ENCODE data around the gene VPS41.

The VPS41 gene

DNA sequence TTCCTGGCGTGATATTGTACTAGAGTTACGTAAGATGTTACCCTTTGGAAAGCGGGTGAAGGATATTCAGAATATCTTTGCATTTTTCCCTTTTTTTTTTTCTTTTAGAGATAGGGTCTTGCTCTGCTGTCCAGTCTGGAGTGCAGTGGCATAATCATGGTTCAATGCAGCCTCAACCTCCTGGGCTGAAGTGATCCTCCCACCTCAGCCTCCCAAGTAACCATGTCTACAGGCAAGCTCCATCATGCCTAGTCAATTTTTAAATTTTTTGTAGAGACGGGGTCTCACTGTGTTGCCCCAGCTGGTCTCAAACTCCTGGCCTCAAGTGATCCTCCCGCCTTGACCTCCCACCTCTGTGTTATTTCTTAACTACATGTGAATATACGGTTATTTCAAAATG, 18.4 kb downstream of the VPS41 start:
- Histone ChIP-seq H3K4me3 (no peak overlapping the region; a peak in 1 of 20 replicates), H3K4me1 (no peaks in the 10 kb centered on the region), H4K20me1 (peaks cover 0 to 61% (median 0%) of the 10 kb centered on the region in 11 experiments; a peak in 4 of 22 replicates), H3K27ac (no peak overlapping the region), H3K27me3 (no peaks in the 10 kb centered on the region), H3K4me2 (no peak overlapping the region), H3K9me3 (replicated peaks in 1 of 11) (peaks cover 14 to 38% (median 30%) of the 10 kb centered on the region in 11 experiments), H3K9ac (no peak overlapping the region), H3K36me3 (peaks cover 28 to 70% (median 48%) of the 10 kb centered on the region in 11 experiments)
- TF ChIP-seq Cebpa-rat (IDR thresholded peaks at IDR 0.05): no peak

- Histone ChIP-seq H4K20me1 (peaks cover 0 to 67% (median 0%) of the 10 kb centered on the region in 11 experiments; a peak in 4 of 22 replicates), H3K27ac (no peak overlapping the region), H3K27me3 (no peaks in the 10 kb centered on the region), H3K36me3 (peaks cover 22 to 70% (median 44%) of the 10 kb centered on the region in 11 experiments), H3K9ac (no peak overlapping the region), H3K4me1 (no peaks in the 10 kb centered on the region), H3K9me3 (replicated peaks in 1 of 11) (peaks cover 14 to 38% (median 30%) of the 10 kb centered on the region in 11 experiments), H3K4me2 (no peak overlapping the region), H3K4me3 (no peak overlapping the region; a peak in 1 of 20 replicates)
- TF ChIP-seq Cebpa-rat (IDR thresholded peaks at IDR 0.05): no peak
These were observed 19.0 kb downstream of the VPS41 start for GRCh38 chr7:38889872-38890432.

DNA sequence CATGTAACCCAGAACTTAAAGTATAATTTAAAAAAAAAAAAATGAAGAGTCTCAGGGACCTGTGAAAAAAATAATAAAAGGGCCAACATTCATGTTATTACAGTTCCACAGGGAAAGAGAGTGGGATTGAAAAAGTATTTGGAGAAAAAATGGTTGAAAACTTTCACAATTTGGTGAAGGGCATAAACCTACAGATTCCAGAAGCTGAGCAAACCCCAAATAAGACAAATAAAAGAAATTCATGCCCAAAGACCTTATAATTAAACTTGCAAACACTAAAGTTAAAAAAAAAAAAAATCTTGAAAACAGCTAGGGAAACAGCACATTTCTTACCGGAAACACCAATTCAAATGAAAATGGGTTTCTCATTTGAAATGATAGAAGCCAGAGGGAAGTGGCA, 19.9 kb downstream of the VPS41 start:
- TF ChIP-seq Cebpa-rat (IDR thresholded peaks at IDR 0.05): no peak
- Histone ChIP-seq H3K36me3 (peaks cover 22 to 70% (median 38%) of the 10 kb centered on the region in 11 experiments), H3K9me3 (replicated peaks in 1 of 11) (peaks cover 14 to 38% (median 30%) of the 10 kb centered on the region in 11 experiments), H3K4me1 (no peaks in the 10 kb centered on the region), H3K27ac (no peak overlapping the region), H4K20me1 (peaks cover 0 to 67% (median 0%) of the 10 kb centered on the region in 11 experiments; a peak in 4 of 22 replicates), H3K4me3 (no peak overlapping the region), H3K4me2 (no peak overlapping the region), H3K9ac (no peak overlapping the region), H3K27me3 (no peaks in the 10 kb centered on the region)

DNA sequence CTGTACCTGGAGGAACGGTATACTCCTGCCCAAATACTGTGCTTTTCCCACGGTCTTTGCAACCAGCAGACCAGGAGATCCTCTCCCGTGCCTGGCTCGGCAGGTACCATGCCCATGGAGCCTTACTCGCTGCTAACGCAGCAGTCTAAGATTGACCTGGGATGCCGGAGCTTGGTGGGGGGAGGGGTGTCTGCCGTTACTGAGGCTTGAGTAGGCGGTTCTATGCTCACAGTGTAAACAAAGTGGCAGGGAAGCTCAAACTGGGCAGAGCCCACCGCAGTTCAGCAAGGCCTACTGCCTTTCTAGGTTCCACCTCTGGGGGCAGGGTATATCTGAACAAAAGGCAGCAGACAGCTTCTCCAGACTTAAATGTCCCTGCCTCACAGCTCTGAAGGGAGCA, 22.7 kb downstream of the VPS41 start:
- H3K4me3 ChIP-seq: no peak overlapping the region
- H3K4me1 ChIP-seq: no peaks in the 10 kb centered on the region
- TF ChIP-seq Cebpa-rat (IDR thresholded peaks at IDR 0.05): no peak
- no peak overlapping the region for H3K27ac ChIP-seq
- H3K9me3 ChIP-seq (replicated peaks in 1 of 11): peaks cover 14 to 37% (median 30%) of the 10 kb centered on the region in 11 experiments
- H3K27me3 ChIP-seq: no peaks in the 10 kb centered on the region
- no peak overlapping the region for H3K4me2 ChIP-seq
- H3K9ac ChIP-seq: no peak overlapping the region
- H4K20me1 ChIP-seq: peaks cover 0 to 71% (median 0%) of the 10 kb centered on the region in 11 experiments; a peak in 4 of 22 replicates
- peaks cover 20 to 63% (median 33%) of the 10 kb centered on the region in 11 experiments for H3K36me3 ChIP-seq

GRCh38 chr7:38883706-38884105, 25.3 kb downstream of the VPS41 start:
- Histone ChIP-seq H3K27me3 (no peaks in the 10 kb centered on the region), H3K4me3 (no peak overlapping the region), H3K9ac (no peak overlapping the region), H3K9me3 (replicated peaks in 1 of 11) (peaks cover 0 to 18% (median 12%) of the 10 kb centered on the region in 11 experiments; a peak in 18 of 22 replicates), H3K4me2 (no peak overlapping the region), H3K36me3 (peaks cover 10 to 67% (median 26%) of the 10 kb centered on the region in 11 experiments; a peak in 16 of 22 replicates), H3K4me1 (peaks cover 0 to 8% (median 5%) of the 10 kb centered on the region in 10 experiments; a peak in 10 of 20 replicates), H4K20me1 (peaks cover 0 to 84% (median 0%) of the 10 kb centered on the region in 11 experiments; a peak in 5 of 22 replicates), H3K27ac (no peak overlapping the region)
- no peak for TF ChIP-seq Cebpa-rat (IDR thresholded peaks at IDR 0.05)

DNA sequence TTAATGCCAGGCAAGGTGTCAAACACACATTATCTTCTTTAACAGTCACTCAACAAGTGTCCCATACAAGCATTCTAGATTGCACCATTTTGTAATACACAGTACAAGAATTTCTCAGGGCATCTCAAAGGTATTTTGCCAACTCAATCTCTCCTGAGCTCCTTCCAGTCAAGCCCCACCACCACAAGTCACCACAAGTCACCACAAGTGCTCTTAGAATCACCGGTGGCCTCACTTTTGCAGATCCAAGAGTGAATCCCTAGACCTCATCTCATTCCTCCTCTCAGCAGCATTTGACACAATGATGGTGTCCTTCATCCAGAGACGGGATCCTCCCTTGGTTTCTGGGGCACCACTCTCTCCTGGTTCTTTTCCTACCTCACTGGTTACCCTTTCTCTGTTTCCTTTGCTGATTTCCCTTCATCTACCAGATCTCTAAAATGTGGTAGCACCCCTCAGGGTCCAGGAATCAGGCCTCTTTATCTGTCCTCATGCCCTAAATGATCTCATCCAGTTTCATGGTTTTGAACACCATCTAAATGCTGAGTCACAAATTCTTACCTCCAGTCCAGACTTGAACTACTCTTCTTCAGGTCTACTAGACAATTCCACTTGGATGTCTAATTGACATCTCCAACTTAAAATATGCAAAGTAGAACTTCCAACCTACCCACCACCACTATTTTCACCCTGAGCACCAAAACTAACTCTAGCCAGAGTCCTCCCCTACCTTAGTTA, 26.9 kb downstream of the VPS41 start:
- no peak overlapping the region for H3K9ac ChIP-seq
- H3K36me3 ChIP-seq: peaks cover 10 to 66% (median 26%) of the 10 kb centered on the region in 11 experiments; a peak in 16 of 22 replicates
- no peak overlapping the region for H3K27ac ChIP-seq
- peaks cover 0 to 8% (median 7%) of the 10 kb centered on the region in 10 experiments; a peak in 10 of 20 replicates for H3K4me1 ChIP-seq
- no peak for TF ChIP-seq Cebpa-rat (IDR thresholded peaks at IDR 0.05)
- peaks cover 0 to 14% (median 11%) of the 10 kb centered on the region in 11 experiments; a peak in 18 of 22 replicates for H3K9me3 ChIP-seq (replicated peaks in 1 of 11)
- peaks cover 0 to 96% (median 3%) of the 10 kb centered on the region in 11 experiments; a peak in 10 of 22 replicates for H4K20me1 ChIP-seq
- no peak overlapping the region for H3K4me2 ChIP-seq
- H3K27me3 ChIP-seq: no peaks in the 10 kb centered on the region
- no peak overlapping the region for H3K4me3 ChIP-seq

- no peak overlapping the region for H3K27ac ChIP-seq
- H3K4me3 ChIP-seq: no peak overlapping the region
- H3K4me1 ChIP-seq: peaks cover 0 to 8% (median 7%) of the 10 kb centered on the region in 10 experiments; a peak in 10 of 20 replicates
- H3K9ac ChIP-seq: no peak overlapping the region
- no peak overlapping the region for H3K4me2 ChIP-seq
- peaks cover 4 to 55% (median 16%) of the 10 kb centered on the region in 11 experiments; a peak in 15 of 22 replicates for H3K36me3 ChIP-seq
- no peak for TF ChIP-seq Cebpa-rat (IDR thresholded peaks at IDR 0.05)
- H3K9me3 ChIP-seq (replicated peaks in 1 of 11): peaks cover 0 to 5% (median 3%) of the 10 kb centered on the region in 11 experiments; a peak in 15 of 22 replicates
- H4K20me1 ChIP-seq: peaks cover 0 to 96% (median 3%) of the 10 kb centered on the region in 11 experiments; a peak in 10 of 22 replicates
- no peaks in the 10 kb centered on the region for H3K27me3 ChIP-seq
These were observed 28.0 kb downstream of the VPS41 start for GRCh38 chr7:38881015-38881414.

GRCh38 chr7:38880454-38880853, 28.5 kb downstream of the VPS41 start:
- Histone ChIP-seq H3K9me3 (replicated peaks in 1 of 11) (no peaks in the 10 kb centered on the region), H3K27ac (no peak overlapping the region), H3K4me3 (no peak overlapping the region), H3K9ac (no peak overlapping the region), H3K4me2 (no peak overlapping the region), H3K27me3 (no peaks in the 10 kb centered on the region), H3K4me1 (peaks cover 0 to 8% (median 7%) of the 10 kb centered on the region in 10 experiments; a peak in 10 of 20 replicates), H3K36me3 (peaks cover 2 to 50% (median 14%) of the 10 kb centered on the region in 11 experiments; a peak in 13 of 22 replicates), H4K20me1 (peaks cover 0 to 97% (median 3%) of the 10 kb centered on the region in 11 experiments; a peak in 10 of 22 replicates)
- no peak for TF ChIP-seq Cebpa-rat (IDR thresholded peaks at IDR 0.05)

DNA sequence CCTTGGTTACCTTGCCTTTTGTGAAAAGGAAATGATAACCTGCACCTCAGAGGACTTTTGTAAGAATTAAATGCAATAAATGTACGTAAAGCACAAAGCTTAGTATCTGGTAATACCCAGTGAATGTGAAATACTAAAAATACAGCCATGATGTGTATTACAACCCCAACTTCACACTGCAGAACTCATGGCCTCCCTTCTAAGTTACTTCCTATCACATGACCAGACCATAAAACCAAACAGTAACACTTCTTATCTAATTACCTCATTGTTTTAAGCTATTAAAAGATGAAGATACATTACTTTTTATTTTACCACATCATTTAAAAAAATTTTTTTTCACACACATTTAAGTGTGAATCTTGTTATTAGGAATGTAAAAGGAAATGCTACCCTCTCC, 29.0 kb downstream of the VPS41 start:
- Histone ChIP-seq H3K9ac (no peak overlapping the region), H3K27me3 (no peaks in the 10 kb centered on the region), H4K20me1 (peaks cover 0 to 97% (median 3%) of the 10 kb centered on the region in 11 experiments; a peak in 10 of 22 replicates), H3K27ac (no peak overlapping the region), H3K36me3 (peaks cover under 1 to 45% (median 13%) of the 10 kb centered on the region in 11 experiments; a peak in 12 of 22 replicates), H3K9me3 (replicated peaks in 1 of 11) (no peaks in the 10 kb centered on the region), H3K4me2 (no peak overlapping the region), H3K4me3 (no peak overlapping the region), H3K4me1 (peaks cover 0 to 8% (median 7%) of the 10 kb centered on the region in 10 experiments; a peak in 10 of 20 replicates)
- no peak for TF ChIP-seq Cebpa-rat (IDR thresholded peaks at IDR 0.05)

Measured in BLaER1 treated with 17β-estradiol and CSF1 and Interleukin-3, amounts not matched to agents 10 nM and 100 nM (cell line).